Peyer's patch (tissue), 4 donors: ENCODE results near the gene LRCOL1.

Experiments used
- POLR2A ChIP-seq, 2 donors: fragments of 450-650 bp; IDR thresholded peaks; one replicate each; pipeline ENCODE4 v1.5.1; 2017; ENCODE audit warnings: antibody characterized with exemption in 2 of 2, mild to moderate bottlenecking in 2 of 2, moderate library complexity in 2 of 2
- TF ChIP-seq, protein P1 (sequence below), 6 experiments: fragments of 450-650 bp in 4 of 6; fragments of 200-600 bp in 2 of 6; sonication (generic) in 1 of 6; IDR thresholded peaks; one replicate each; pipeline ENCODE4 v1.5.1; 2017 to 2019; ENCODE audit warnings: antibody characterized with exemption in 6 of 6, mild to moderate bottlenecking in 3 of 6, moderate library complexity in 1 of 6

DNA sequence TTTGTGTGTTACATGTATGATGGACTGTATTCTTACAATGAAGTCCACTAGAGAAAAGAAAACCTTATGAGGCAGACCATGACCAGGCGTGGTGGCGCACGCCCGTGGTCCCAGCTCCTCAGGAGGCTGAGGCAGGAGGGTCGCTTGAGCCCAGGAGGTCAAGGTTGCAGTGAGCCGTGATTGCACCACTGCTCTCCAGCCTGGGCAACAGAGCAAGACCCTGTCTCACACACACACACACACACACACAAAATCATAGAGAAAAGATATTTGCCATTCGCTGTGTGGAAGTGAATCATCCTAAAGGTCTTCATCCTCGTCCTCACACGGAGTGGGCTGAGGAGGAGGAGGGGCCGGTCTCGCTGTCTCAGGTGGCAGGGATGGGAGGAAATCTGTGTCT, 32.3 kb downstream of the LRCOL1 start:
- TF ChIP-seq, protein P1, sequence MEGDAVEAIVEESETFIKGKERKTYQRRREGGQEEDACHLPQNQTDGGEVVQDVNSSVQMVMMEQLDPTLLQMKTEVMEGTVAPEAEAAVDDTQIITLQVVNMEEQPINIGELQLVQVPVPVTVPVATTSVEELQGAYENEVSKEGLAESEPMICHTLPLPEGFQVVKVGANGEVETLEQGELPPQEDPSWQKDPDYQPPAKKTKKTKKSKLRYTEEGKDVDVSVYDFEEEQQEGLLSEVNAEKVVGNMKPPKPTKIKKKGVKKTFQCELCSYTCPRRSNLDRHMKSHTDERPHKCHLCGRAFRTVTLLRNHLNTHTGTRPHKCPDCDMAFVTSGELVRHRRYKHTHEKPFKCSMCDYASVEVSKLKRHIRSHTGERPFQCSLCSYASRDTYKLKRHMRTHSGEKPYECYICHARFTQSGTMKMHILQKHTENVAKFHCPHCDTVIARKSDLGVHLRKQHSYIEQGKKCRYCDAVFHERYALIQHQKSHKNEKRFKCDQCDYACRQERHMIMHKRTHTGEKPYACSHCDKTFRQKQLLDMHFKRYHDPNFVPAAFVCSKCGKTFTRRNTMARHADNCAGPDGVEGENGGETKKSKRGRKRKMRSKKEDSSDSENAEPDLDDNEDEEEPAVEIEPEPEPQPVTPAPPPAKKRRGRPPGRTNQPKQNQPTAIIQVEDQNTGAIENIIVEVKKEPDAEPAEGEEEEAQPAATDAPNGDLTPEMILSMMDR (IDR thresholded peaks at IDR 0.05), result no peak
- no peak for TF ChIP-seq POLR2A (IDR thresholded peaks at IDR 0.05)
